GM12891 (cell line): ENCODE measurements around the gene FMNL1.

Experiments
- POLR2A ChIP-seq: IDR thresholded peaks from 2 replicates; pipeline ENCODE4 v1.6.1; 2011; ENCODE audit warnings: low read depth, low read length, control low read depth
- POLR2AphosphoS5 ChIP-seq: IDR thresholded peaks from 2 replicates; pipeline ENCODE4 v1.6.1; 2011; ENCODE audit warnings: low read depth, low read length, control low read depth

DNA sequence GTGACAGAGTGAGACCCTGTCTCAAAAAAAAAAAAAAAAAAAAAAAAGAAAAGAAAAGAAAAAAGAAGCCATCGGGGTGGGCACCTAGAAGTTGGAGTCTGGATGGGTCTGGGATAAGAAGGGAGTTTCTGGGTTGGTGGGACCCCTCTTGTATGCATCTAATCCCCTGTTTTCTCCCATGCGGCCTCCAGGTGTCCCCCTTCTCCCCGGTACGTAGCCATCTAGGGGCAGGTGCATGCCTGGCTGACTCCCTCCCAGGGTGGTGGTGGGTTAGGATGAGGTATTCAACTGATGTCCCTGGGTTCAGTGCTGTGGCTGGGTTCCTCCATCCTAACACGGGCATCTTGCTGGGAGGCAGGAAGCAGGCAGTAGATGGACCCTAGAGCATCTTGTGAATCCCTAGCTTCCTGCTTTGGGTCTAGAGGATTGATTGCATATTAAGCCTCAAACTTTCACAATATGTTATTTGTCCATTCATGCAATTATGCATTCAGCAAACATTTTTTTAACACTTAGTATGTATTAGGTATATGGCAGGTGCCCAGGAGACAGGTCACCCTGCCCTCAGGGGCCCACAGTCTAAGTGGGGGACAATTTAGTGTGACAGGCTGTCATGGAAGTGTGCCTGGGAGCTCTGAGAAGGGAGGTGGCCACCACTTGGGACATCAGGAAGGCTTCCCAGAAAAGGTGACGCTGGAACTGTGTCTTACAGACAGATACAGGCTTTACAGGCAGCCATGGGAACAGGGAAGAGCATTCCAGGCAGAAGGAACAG lies 13.1 kb downstream of the FMNL1 start:
- no peak for TF ChIP-seq POLR2A
- no peak for TF ChIP-seq POLR2AphosphoS5
